GM21447 (cell line): ENCODE measurements around the gene UBE2D4.

Source experiments
- ATAC-seq: cut with Tn5 transposase; IDR thresholded peaks from one replicate; pipeline ENCODE4 v1.9.1; 2021; ENCODE audit not compliant: unreplicated experiment

Gene UBE2D4

DNA sequence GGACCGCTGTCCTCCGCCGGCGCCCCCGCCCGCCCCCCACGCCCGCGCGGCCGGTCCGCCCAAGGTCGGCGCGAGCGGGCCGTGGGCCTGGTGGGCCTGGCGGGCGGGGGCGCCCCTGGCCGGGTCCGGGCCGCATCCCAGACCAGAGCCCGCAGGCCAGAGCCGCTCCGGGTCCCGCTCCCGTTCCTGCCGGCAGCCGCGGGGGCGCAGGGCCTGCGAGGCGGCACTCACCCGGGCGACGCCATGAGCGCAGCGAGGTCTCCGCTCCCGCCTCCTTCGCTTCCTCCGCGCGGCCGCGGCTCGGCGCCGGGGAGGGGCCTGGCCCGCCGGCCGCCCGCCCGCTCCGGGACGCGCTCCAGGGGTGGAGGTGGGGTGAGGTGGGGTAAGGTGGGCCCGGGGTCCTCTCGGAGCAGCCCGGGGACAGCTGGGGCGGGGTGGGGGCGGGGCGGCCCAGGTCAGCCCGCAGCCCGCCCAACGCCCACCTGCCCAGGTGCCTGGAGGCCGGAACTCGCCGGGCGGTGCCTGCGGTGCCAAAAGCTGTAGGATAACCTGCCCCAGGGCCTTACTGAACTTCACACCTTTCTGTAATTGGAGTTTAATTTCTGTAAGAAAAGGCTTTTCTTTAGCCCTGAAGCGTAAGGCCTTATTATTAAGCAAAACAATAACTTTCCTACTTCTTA, 19.8 kb upstream of the UBE2D4 start, which contains the start of gene URGCP:
TSS of gene URGCP (minus strand) at position 266 of the 680 bp plus-strand sequence. CDS start at position 245, 21 bp downstream.
- peak; percentile 77 for ATAC-seq

DNA sequence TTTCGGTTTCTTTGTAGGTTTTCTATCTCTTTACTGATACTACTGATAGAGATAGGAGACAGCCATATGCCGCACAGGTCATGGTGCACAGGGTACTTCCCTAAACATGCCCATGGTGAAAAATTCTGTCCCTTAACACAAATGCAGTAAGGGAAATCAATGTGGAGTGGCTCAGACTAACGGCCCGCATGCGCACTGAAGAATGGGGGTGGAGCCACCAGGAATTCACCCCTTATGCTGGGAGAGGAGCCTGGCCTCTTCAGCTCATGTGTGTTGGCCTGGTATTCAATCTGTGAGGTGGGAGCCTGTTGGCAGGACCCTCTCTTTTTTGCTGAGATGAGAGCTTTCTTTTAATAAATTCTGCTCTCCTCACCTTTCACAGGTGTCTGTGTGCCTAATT, 11.4 kb upstream of the UBE2D4 start:
- ATAC-seq, result no peak

GRCh38 chr7:43915907-43916306, 10.3 kb upstream of the UBE2D4 start:
- ATAC-seq, result no peak

DNA sequence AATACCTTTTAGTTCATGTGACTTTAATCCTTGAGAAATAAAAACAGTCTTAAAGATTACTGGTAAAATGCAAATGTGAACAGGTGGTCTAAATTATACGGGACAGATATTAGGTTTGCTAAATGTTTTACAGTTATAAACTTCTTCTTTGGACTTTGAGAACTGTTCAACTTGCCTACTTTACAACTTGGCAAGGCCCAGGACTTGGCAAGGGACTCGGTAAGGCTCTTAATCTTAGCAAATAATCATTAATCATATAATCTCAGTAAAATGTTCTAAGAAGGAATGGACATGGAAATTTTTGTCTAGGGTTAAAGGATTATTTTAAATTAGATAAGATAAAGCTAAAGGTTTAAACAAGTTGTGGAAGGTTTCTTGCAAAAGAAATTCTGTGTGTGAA, 4.8 kb upstream of the UBE2D4 start:
- no peak for ATAC-seq

DNA sequence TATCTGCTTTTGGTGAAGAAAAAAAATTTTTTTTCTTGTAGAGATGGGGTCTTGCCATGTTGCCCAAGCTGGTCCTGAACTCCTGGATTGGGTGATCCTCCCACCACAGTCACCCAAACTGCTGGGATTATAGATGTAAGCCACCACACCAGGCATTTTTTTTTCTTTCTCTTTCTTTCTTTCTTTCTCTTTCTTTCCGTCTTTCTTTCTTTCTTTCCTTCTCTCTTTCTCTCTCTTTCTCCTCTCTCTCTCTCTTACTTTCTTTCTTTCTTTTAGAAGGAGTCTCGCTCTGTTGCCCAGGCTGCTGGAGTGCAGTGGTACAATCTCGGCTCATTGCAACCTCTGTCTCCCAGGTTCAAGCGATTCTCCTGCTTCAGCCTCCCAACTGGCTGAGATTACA, 3.5 kb upstream of the UBE2D4 start:
- no peak for ATAC-seq

- peak; percentile 28 for ATAC-seq
These were observed 525 bp downstream of the UBE2D4 start for GRCh38 chr7:43926798-43927123.

- ATAC-seq, result no peak
These were observed 1.6 kb downstream of the UBE2D4 start for GRCh38 chr7:43927810-43928209.

DNA sequence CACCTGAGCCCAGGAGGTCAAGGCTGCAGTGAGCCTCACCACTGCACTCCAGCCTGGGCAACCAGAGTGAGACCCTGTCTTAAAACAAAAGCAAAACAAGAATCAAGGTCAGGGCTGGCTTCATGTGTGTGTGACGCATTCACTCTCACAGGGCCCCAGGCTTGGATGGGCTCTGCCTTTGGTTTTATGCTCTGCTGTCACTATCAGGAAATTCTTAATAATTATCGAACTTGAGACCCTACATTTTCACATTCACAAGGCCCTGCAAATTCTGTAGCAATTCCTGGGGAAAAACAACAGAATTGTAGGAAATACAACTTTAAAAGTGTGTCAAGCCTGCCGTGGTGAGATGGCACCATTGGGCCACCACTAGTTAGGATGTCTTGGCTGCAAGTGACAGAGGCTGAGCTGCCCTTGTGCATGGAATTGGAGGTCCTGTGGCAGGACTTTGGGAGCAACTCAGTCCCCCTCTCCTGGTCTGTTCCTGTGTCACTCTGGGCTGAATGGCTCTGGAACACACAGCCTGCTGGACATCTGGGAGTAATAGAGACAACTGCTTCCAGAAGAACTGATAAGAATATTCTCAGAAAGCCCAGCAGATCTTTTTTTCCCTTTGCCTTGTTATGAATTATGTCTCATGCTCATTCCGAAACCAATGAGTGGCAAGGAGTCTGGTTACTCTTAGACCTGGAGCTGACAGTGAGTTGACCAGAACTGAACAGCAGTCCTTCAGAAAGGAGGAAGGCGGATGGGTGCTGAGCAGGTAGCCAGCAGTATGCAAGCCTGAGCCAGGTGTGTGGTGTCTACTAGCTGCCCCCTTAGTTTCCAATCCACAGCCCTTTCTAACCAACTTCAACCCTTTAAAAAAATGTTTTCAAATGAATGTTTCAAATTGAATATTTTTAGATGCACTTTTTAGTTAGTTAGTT, 3.6 kb downstream of the UBE2D4 start:
- no peak for ATAC-seq

- ATAC-seq, result no peak
These were observed 5.1 kb downstream of the UBE2D4 start for GRCh38 chr7:43931346-43931745.

DNA sequence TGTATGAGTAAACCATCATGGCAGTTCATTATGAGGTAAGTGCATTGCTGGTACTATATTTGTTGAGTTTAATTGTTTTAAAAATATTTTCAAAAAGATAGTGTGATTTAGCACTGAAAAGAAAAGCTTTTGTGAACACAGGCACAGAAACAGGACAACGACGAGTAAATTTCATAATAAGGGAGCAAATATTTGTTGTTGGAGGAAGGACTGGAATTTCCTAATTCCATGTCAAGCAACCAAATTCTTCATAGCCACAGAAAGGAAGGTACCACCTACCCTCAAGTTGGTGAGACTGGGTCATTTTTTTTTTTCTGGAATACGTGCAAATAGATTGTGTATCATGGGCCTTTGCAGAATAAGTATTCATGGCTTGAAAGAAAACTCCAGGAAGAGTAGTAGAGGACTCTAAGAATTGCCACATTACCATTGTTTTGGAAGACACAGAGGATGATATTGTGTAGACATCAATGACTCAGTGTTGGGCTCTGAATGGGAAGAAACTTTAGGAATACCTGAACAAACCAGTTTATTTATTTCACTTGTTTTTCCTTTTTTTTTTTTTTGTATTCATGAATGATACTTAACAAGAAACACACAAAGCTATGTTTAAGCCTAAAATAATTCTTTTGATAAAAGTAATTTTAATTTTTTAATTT, 7.8 kb downstream of the UBE2D4 start:
- no peak for ATAC-seq

DNA sequence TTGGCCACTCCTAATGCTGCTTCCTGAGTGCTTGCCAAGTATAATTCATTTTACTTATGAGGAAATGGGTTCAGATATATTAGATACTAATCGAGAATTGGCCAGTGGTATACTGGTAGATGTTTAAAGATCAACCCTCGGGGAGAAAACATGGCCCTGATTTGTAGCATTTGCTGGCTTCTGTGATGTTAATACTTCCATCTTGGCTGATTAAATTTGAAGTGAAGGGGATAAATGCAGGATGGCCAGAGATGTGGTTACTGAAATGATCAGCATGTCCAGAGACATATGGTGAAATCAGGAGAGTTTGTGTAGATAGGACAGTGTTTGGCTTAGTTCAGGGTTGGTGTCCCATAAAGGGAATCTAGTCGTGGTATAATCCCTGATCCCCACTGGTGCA, 11.2 kb downstream of the UBE2D4 start:
- ATAC-seq, result no peak

DNA sequence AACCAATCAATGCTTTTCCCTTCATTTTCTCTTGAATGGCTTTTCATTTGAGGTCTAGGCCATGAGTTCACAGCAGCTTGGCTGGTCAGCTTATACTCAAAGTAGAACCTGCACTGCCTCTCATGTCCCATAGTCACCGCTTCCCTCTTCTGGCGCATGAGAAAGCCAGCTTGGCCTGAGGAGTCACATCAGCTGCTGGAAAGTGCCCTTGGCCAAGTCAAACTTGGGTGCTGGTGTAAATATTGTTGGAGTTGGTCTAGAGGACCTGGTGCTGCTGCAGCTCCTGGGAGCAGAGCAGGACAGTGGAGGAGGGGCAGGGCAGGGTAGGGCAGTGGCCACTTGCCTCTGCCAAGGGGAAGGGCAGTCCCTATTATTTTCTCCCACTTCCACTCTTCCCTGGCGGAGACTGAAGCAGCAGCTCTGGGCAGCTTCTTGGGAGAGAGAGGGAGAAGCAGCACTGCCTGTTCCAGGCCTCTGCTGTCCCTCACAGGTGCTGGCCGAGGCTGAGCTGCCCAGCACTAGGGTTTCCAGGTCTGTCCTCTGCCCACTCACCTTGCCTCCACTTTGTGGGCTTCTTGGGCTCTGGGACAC, 12.8 kb downstream of the UBE2D4 start:
- no peak for ATAC-seq

- ATAC-seq, result no peak
These were observed 16.0 kb downstream of the UBE2D4 start for GRCh38 chr7:43942250-43942649.

GRCh38 chr7:43942997-43943396, 16.8 kb downstream of the UBE2D4 start:
- no peak for ATAC-seq

DNA sequence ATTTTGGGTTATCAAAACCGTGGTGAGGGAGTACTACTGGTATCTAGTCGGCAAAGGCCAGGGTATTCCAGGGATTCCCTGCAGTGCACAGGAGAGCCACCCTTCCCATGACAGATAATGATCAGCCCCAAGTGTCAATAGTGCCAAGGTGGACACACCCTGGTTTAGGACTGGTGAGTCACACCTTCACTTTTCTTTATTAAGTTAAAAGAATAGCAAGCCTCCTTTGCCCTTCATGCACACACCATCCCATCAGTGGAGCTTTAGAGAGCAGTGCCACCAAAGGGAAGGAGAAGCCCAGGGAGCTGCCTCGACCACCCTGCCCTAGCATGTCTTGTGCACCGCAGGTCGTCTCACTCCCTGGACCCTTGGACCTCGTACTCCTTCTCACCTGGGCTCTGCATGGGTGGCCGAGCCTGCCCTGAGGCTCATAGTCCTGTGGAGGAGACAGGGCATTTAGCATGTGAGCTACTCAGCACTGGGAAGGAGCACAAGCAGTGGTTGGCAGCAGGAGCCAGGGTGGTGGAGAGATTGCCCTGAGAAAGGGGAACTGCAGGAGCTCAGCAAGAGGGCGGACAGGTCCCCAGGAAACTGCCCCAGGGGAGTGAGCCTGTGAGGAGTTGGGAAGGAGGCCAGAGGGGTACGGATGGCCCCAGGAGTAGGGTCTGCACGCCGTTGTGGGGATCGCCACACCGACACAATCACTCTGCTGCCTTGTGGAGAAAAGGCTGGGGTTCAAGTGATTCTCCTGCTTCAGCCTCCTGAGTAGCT, 17.4 kb downstream of the UBE2D4 start:
- no peak for ATAC-seq

GRCh38 chr7:43944286-43944685, 18.1 kb downstream of the UBE2D4 start:
- no peak for ATAC-seq

- no peak for ATAC-seq
These were observed 25.8 kb downstream of the UBE2D4 start for GRCh38 chr7:43952028-43952427.

GRCh38 chr7:43953071-43953470, 26.8 kb downstream of the UBE2D4 start:
- ATAC-seq, result no peak

DNA sequence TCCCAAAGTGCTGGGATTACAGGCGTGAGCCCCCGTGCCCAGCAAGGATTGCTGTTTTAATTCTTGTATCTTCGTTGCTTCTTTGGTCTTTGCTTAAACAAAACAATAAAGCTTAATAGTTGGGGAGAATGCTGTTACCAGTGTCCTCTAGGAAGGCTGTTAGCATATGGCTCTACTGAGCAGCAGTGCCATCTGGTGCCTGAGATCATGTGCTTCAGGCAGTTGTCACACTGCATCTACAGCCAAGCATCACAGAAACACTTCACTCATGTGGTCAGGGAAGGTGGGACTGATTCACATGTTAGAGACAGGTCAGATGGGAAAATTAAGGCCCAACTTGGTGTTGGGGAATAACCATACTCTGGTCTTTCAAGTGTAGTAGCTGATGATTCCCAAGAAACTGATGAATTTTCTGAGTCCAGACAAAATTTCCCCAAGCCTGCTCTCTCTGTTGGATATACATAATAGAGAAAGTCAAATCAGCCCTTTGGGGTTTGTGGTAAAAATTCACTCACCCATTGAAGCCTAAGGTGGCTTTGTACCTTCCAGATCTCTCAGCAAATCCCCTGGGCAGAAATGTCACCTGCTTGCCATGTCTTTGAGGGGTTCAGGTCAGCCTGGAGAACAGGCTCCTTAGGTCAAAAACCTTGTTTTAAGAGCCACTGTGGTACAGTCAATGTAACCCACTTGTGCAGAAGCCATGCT, 28.4 kb downstream of the UBE2D4 start:
- no peak for ATAC-seq

GRCh38 chr7:43956027-43956426, 29.8 kb downstream of the UBE2D4 start:
- no peak for ATAC-seq
